ENCODE results near the gene PLAU. TPM values are rescaled to one million over a fixed set of nuclear protein-coding genes. Genes with fewer than 3 reads are reported as not detected.
"Not testable (repeated sequence)": the region's sequence is repeated elsewhere in the genome, so short reads cannot be mapped to it uniquely, and the experiment has no call there.

The PLAU gene
- total RNA-seq, 1 donor from 2014 or later, result 13.4 TPM

- DNase-seq, result no peak
Observed at GRCh38 chr10:73953665-73954064, 42.7 kb downstream of the PLAU start.

GRCh38 chr10:73954737-73955136 is 43.8 kb downstream of the PLAU start:
- no peak for DNase-seq

GRCh38 chr10:73955719-73956118 is 44.8 kb downstream of the PLAU start:
- no peak for DNase-seq

- DNase-seq, result peak; percentile 21
Observed at GRCh38 chr10:73956476-73957359, 45.8 kb downstream of the PLAU start.

- DNase-seq, result no peak
Observed at GRCh38 chr10:73959484-73960243, 48.7 kb downstream of the PLAU start.

- DNase-seq, result no peak
Observed at GRCh38 chr10:73962386-73962785, 51.5 kb downstream of the PLAU start.

- not testable (repeated sequence) for DNase-seq
Observed at GRCh38 chr10:73963533-73963932, 52.6 kb downstream of the PLAU start.

GRCh38 chr10:73964743-73965142 is 53.8 kb downstream of the PLAU start:
- DNase-seq, result no peak

- DNase-seq, result peak; percentile 13
Observed at GRCh38 chr10:73965267-73965889, 54.4 kb downstream of the PLAU start.

- DNase-seq, result peak; percentile 95
Observed at GRCh38 chr10:73965890-73966768, 55.2 kb downstream of the PLAU start.

GRCh38 chr10:73967022-73967429 is 56.1 kb downstream of the PLAU start:
- no peak for DNase-seq

Other genes starting within 250 kb of the PLAU start
- gene AGAP5, start 213.0 kb upstream of the PLAU start, total RNA-seq, result 1.9 and 2.1 TPM in 2 replicates
- 67.6 and 93.3 TPM in 2 replicates for gene SEC24C, start 166.8 kb upstream of the PLAU start, total RNA-seq
- 18.2 and 19.4 TPM in 2 replicates for gene CHCHD1, start 129.1 kb upstream of the PLAU start, total RNA-seq
- gene ZSWIM8, start 125.5 kb upstream of the PLAU start, total RNA-seq, result 66.4 and 71.8 TPM in 2 replicates
- 10.9 and 13.4 TPM in 2 replicates for gene NDST2, start 99.5 kb upstream of the PLAU start, total RNA-seq
- 27.9 and 35.1 TPM in 2 replicates for gene CAMK2G, start 36.6 kb upstream of the PLAU start, total RNA-seq
- gene VCL, start 87.0 kb downstream of the PLAU start, total RNA-seq, result 107 and 163 TPM in 2 replicates
- 32.7 and 57.0 TPM in 2 replicates for gene AP3M1, start 239.7 kb downstream of the PLAU start, total RNA-seq
- 15.3 and 30.6 TPM in 2 replicates for gene ADK, start 240.1 kb downstream of the PLAU start, total RNA-seq